BE2C (cell line): ENCODE measurements around the gene COL18A1.
A peak's percentile ranks its signal among the peaks of the same experiment; 100 is the strongest.

ENCODE experiments used
- DNase-seq: peaks from one replicate; pipeline ENCODE4 v3.0.0-alpha.2; 2020
- H3K27me3 ChIP-seq: fragments of 250-450 bp; sonication (Bioruptor Pico); 2 replicates; pipeline ENCODE4 v1.5.1; 2020; ENCODE audit warnings: mild to moderate bottlenecking
- H3K36me3 ChIP-seq: fragments of 250-450 bp; sonication (Bioruptor Pico); 2 replicates; pipeline ENCODE4 v1.5.1; 2020; ENCODE audit warnings: mild to moderate bottlenecking
- H3K4me1 ChIP-seq: fragments of 250-450 bp; sonication (Bioruptor Pico); 2 replicates; pipeline ENCODE4 v1.5.1; 2020
- H3K4me3 ChIP-seq: 2 replicates; pipeline ENCODE4 v1.5.1; 2011; ENCODE audit warnings: low read depth, low read length
- H3K9me3 ChIP-seq: fragments of 250-450 bp; sonication (Bioruptor Pico); 2 replicates; pipeline ENCODE4 v1.5.1; 2020
- CTCF ChIP-seq: IDR thresholded peaks from 2 replicates; pipeline ENCODE4 v1.5.1; 2012; ENCODE audit warnings: mild to moderate bottlenecking, low read depth, low read length

COL18A1 gene

GRCh38 chr21:45410151-45410864, 5.3 kb downstream of the COL18A1 start:
- no peaks in the 10 kb centered on the region for H3K9me3 ChIP-seq
- DNase-seq = no peak
- no peaks in the 10 kb centered on the region for H3K36me3 ChIP-seq
- H3K4me1 ChIP-seq = peaks cover 4% of the 10 kb centered on the region
- peaks cover 9% of the 10 kb centered on the region for H3K27me3 ChIP-seq
- no peak for TF ChIP-seq CTCF
- H3K4me3 ChIP-seq = no peak overlapping the region

GRCh38 chr21:45410865-45411809, 6.2 kb downstream of the COL18A1 start:
- Histone ChIP-seq H3K9me3 (no peaks in the 10 kb centered on the region), H3K27me3 (peaks cover under 1% of the 10 kb centered on the region), H3K36me3 (no peaks in the 10 kb centered on the region), H3K4me3 (no peak overlapping the region), H3K4me1 (peaks cover 4% of the 10 kb centered on the region)
- DNase-seq = peak; percentile 73
- no peak for TF ChIP-seq CTCF

GRCh38 chr21:45411810-45412206, 6.8 kb downstream of the COL18A1 start:
- H3K4me1 ChIP-seq = peaks cover 4% of the 10 kb centered on the region
- no peak overlapping the region for H3K4me3 ChIP-seq
- no peak for DNase-seq
- H3K27me3 ChIP-seq = no peaks in the 10 kb centered on the region
- H3K36me3 ChIP-seq = no peaks in the 10 kb centered on the region
- H3K9me3 ChIP-seq = no peaks in the 10 kb centered on the region
- TF ChIP-seq CTCF = no peak

- Histone ChIP-seq H3K9me3 (no peaks in the 10 kb centered on the region), H3K4me3 (no peak overlapping the region), H3K36me3 (no peaks in the 10 kb centered on the region), H3K27me3 (no peaks in the 10 kb centered on the region), H3K4me1 (peaks cover 4% of the 10 kb centered on the region)
- no peak for DNase-seq
- no peak for TF ChIP-seq CTCF
These were observed 7.5 kb downstream of the COL18A1 start for GRCh38 chr21:45412491-45412890.

- Histone ChIP-seq H3K36me3 (no peaks in the 10 kb centered on the region), H3K4me3 (no peak overlapping the region), H3K27me3 (no peaks in the 10 kb centered on the region), H3K4me1 (peaks cover 4% of the 10 kb centered on the region), H3K9me3 (no peaks in the 10 kb centered on the region)
- peak; percentile 10 for DNase-seq
- TF ChIP-seq CTCF = no peak
These were observed 8.1 kb downstream of the COL18A1 start for GRCh38 chr21:45412909-45413611.
